AG08396 (cell line): ENCODE data around the gene IQCF6.
A peak's percentile ranks its signal among the peaks of the same experiment; 100 is the strongest.
"Not testable (repeated sequence)": the region's sequence is repeated elsewhere in the genome, so short reads cannot be mapped to it uniquely, and the experiment has no call there.

Experiments used
- DNase-seq: peaks from one replicate; pipeline ENCODE4 v3.0.0; 2012; ENCODE audit warnings: low spot score, mixed read lengths

The IQCF6 gene

DNA sequence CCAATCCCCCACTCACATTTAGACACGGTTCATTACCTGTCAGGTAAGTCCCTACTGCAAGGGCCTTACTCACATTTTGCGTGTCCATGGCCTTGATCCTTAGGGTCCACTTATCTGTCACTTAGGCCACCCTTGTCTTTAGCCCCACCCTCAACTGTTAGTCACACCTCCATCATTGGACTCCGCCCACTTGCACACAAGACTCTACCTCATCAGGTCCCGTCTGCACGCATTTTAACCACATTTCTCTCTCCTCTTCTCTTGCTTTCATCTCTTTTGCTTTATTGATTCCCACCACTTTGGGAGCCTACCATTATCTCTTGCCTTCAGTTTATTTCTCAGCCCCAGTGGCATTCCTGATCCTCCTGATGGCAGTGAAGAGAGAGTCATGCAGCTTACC, at the start of gene IQCF6:
TSS of gene IQCF6 (minus strand) at position 101 of the 400 bp plus-strand sequence. CDS start at position 88, 13 bp downstream.
- no peak for DNase-seq

DNA sequence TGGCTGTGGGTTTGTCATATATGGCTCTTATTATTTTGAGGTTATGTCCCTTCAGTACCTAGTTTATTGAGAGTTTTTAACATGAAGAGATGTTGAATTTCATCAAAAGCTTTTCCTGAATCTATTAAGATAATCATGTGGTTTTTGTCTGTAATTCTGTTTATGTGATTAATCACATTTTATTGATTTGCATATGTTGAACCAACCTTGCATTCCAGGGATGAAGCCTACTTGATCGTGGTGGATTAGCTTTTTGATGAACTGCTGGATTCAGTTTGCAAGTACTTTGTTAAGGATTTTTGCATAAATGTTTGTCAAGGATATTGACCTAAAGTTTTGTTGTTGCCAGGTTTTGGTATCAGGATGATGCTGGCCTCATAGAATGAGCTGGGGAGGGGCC, 49.3 kb upstream of the IQCF6 start:
- DNase-seq = no peak

- DNase-seq = no peak
These were observed 40.8 kb upstream of the IQCF6 start for GRCh38 chr3:51819709-51820406.

DNA sequence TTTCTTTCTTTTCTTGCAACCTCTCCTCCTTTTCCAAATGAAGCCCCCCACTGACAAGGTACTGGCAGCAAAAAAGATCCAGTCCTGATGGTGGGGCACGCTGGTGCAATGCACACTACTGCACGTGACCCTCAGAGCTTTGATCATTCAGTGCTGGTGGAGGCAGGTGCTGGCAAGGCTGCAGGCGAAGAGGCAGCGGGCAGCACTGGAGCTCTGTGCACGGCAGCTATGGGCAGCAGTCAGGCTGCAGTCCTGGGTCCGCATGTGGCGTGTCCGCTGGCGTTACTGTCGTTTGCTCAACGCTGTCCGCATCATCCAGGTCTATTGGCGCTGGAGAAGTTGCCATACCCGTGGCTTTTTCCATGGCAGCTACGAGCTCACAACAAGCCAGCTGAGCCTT, 40.1 kb upstream of the IQCF6 start:
- no peak for DNase-seq

GRCh38 chr3:51817375-51817774, 38.3 kb upstream of the IQCF6 start:
- DNase-seq = no peak

DNA sequence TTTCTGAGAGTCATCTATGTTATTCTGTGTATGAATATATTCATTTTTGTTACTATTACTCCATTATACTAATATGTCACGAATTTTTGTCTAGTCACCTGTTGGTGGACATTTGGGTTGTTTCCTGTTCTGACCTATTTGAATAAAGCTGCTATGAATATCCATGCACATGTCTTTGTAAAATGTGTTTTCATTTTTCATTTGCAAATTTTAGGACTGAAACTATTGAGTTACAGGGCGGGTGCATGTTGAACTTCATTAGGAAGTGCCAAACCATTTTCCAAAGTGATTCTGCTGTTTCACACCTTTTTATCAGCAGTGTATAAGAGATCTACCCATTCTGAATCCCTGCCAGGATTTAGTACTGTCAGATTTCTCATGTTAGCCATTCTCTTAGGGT, 37.7 kb upstream of the IQCF6 start:
- no peak for DNase-seq

- DNase-seq = no peak
These were observed 36.6 kb upstream of the IQCF6 start for GRCh38 chr3:51815614-51816013.

- no peak for DNase-seq
These were observed 35.0 kb upstream of the IQCF6 start for GRCh38 chr3:51814034-51814433.

DNA sequence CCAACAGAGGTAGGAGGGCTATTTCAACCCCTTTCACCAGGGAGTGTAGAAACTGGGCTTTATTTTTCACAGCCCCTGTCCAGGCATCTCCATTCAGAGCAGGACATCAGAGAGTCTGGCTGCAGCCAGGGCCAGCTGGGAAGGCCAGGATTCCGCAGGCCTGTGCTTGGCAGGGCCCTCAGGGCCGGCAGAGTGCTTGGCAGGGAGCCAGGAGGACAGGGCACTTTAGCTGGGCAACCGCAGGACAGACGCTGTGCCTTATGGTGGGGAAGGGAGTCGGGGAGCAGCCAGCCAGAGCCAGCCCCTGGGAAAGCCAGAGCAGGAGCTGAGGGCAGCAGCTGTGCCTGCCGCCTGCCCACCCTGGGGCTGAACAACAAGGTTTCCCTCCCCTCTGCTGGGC, 34.5 kb upstream of the IQCF6 start:
- no peak for DNase-seq

DNA sequence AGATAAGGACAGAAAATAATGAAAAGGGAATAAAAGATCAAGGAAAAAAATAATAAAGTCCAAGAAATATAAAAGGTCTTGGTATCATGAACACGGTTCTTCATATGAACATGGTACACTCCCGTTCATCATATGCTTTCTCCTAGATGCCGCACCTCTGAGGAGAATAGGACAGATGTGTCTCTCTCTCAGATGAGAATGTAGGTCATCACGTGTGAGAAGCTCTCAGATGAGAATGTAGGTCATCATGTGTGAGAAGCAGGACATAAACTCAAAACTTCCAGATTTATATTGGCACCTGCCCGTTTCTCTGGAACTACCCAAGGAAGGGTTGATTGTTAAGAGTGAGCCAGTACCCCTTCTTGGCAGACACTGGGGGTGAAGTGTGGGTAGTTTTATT, 29.9 kb upstream of the IQCF6 start:
- no peak for DNase-seq

- no peak for DNase-seq
These were observed 23.2 kb upstream of the IQCF6 start for GRCh38 chr3:51802106-51802703.

DNA sequence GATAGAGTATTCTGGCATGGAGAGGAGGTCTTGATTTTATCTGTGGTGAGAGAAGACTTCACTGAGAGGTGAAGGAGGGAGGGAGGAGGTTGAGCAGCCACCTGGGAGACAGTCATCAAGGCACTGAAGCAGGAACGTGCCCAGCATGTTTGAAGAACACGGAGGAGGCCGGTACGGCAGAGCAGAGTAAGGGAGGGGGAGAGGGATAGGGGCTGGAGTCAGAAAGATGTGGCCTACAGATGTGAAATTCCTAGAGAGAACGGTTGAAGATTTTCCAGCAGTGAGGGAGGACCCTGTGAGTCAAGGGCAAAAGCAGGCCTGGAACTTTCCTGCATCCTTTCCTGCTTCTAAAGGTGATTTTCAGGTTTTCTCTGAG, 21.7 kb upstream of the IQCF6 start:
- DNase-seq = no peak

- DNase-seq = peak; percentile 59
These were observed 21.1 kb upstream of the IQCF6 start for GRCh38 chr3:51799879-51800749.

DNA sequence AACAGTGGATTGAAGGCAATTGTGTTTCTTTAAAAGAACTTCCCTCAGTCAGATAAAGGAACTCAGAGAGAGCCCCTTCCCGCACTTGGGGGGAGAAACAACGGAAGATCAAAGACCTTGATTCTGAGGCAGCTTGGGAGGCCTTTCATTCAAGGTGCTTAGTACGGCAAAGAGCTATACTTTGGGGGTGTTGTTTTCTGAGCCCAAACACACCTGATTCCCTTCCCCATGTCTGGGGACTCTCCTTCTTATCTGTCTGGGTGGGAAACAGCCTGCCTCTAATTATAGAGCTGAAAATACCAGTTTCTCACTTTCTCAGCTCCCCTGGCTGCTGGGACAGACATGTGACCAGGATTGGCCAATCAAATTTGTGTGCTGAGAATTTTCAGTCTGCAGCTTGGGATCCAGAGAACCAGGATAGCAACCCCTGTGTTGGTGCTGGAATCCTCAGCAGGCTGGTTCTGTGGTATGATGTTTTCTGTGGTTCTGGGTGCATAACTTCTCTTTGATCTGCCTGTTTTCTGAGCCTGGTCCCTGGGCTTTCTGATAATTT, 19.4 kb upstream of the IQCF6 start:
- no peak for DNase-seq

DNA sequence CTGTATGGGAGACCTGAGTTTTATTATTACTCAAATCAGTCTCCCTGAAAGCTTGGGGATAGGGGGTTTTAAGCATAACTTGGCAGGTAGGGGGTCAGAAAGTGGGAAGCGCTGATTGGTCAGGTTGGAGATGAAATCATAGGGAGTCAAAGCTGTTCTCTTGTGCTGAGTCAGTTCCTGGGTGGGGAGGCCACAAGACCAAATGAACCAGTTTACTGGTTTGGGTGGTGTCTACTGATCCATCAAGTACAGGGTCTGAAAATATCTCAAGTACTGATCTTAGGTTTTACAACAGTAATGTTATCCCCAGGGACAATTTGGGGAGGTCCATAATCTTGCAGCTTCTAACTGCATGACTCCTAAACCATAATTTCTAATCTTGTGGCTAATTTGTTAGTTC, 17.8 kb upstream of the IQCF6 start:
- no peak for DNase-seq

DNA sequence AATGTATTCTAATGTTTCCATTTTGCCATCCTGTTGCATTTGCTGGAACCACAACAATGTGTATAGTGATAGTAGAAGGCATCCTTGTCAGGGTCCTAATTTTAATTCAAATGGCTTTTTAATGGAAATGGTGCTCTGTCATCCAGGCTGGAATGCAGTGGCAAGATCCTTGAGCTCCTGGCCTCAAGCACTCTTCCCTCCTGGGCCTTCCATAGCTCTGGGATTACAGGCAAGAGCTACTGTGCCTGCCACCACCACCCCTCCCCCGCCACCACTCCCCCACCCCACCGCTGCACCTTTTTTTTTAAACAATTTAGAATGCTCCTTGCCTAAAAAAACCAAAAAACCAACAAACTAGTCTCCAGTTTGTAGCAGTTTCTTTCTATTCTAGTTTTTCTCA, 15.2 kb upstream of the IQCF6 start:
- no peak for DNase-seq

- DNase-seq = no peak
These were observed 13.2 kb upstream of the IQCF6 start for GRCh38 chr3:51792206-51792605.

DNA sequence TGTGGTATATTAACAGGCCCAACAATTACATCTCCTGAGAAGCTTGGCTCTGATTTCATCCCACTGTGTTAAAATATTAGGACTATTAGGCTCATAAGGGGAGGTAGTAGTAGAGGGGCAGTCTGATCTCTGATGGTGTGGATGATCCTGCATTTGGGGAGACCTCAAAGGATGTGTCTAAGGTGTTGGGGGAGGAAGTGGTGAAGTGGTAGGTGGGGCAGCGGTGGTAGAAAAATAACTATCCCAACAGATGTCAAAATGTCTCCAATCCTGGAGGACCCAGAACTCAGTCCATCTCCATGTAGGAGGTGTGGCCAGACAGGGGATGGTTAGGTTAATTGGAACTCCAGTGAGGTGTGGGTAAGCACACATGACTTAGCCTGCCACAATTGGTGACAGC, 10.4 kb upstream of the IQCF6 start:
- no peak for DNase-seq

DNA sequence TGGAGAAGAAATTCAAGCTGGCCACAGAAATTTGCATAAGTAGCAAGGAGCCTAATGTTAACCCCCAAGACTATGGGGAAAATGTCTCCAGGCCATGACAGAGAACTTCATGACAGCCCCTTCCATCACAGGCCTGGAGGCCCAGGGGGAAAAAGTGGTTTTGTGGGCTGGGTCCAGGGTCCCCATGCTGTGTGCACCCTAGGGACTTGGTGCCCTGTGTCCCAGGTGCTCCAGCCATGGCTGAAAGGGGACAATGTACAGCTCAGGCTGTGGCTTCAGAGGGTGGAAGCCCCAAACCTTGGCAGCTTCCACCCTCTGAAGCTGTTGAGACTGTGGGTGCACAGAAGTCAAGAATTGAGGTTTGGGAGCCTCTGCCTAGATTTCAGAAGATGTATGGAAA, 8.5 kb upstream of the IQCF6 start:
- DNase-seq = not testable (repeated sequence)

DNA sequence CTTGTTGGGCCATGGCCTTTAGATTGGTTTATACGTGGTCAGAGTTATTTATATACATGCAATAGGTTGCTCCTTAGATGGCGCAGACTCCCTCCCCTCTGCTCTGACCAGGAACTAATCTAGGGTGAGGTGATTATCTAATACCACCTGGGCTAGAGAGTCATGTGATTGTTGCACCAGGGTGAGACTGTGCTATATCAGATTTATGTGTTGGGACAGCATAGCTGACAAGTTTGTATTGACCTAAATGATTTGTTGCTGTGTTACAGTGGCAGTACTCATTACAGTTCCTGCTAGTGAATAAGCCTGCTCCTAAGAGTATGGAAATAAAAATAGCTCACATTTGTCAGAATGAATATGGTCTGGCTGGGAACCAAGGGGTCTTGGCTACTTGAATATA, 7.2 kb upstream of the IQCF6 start:
- DNase-seq = no peak

DNA sequence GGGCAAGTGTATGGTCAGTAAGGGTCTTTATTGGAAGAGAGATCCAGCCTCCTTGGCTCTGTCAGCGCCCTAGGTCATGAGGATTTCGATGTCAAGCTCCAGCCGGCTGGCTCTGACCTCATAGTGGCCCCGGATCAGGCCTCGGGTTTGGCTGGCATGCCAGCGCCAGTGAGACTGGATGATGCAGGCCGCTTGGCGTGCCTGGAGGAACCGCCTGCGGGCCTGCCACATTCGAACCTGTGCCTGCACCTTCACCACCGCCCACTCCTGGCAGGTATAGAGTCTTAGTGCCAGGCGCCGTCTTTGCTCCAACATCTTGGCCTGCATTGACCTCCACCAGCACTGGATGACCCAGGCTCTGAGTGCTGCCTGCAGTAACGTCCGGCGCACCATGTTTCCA, 483 bp downstream of the IQCF6 start:
- no peak for DNase-seq

GRCh38 chr3:51777985-51778384, 1.1 kb downstream of the IQCF6 start:
- DNase-seq = no peak

DNA sequence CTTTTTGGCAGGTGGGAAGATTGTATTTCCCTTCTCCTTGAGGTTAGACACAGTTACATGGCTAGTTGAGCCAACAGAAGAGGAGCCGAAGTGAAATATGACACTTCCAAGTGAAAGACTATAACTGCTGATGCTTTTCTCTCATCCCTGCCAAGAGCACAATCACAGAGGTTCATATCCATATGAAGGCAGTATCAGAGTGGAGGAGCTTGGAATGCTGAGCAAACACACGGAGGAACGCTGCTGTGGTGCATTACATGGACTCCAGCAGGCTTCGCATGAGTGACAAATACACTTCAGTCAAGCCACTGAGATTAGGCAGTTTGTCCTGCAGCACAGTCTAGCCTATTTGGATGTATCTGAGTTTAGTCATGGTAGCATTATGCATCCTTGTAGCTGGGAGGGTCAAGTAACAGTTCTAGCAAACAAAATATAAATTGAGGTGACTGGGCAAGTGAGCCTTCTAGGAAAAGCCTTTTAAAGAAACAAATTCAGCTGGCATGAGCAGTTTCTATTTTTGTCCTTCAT, 5.4 kb downstream of the IQCF6 start:
- DNase-seq = no peak
